HG03354 (cell line): ENCODE data around the gene POTEC.
"Not testable (repeated sequence)": the region's sequence is repeated elsewhere in the genome, so short reads cannot be mapped to it uniquely, and the experiment has no call there.

Experiments used
- ATAC-seq: cut with Tn5 transposase; IDR thresholded peaks from one replicate; pipeline ENCODE4 v1.9.1; 2021; ENCODE audit warnings: mild to moderate bottlenecking; ENCODE audit not compliant: unreplicated experiment, poor library complexity, severe bottlenecking

POTEC gene

GRCh38 chr18:14543446-14543964 lies at the start of gene POTEC:
POTEC (minus strand) TSS chr18:14543600; CDS start chr18:14543146, 454 bp downstream.
- not testable (repeated sequence) for ATAC-seq

DNA sequence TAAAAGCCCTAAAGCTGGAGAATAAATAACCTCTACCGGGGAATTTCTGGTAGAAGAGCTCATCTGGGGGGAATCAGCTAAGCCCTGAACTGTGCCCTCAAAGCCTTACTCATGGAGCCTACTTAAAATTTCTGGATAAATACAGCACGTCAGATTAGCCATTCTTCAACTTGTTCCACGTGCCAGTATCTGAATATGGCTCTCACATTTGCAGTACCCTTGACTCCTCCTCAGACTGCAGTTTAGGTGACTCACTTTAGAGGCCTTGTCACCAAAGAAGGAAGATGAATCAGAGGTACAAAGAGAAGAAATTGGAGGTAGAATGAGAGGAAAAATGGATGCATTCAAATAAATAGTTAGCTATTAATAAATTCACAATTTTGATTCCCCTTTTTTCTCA lies 34.6 kb upstream of the POTEC start:
- no peak for ATAC-seq

GRCh38 chr18:14559502-14559901 lies 16.1 kb upstream of the POTEC start:
- not testable (repeated sequence) for ATAC-seq

DNA sequence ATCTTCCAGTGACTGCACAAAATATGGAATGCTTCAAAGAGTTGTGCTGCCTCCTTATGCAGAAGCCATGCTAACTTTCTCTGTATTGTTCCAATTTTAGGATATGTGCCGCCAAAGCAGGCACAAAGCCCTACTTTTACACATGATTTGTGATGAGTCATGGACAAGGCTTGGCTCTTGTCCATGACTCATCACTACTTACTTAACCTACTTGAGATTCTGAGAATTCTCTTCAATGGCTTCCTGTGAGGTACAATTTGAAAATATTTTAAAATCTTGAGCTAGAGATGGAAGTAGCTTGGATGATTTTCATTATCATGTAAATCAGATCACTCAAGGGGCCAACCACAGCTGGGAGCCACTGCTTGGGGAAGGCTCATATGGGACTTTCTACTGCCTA lies 11.7 kb downstream of the POTEC start:
- not testable (repeated sequence) for ATAC-seq

- not testable (repeated sequence) for ATAC-seq
These were observed 32.7 kb downstream of the POTEC start for GRCh38 chr18:14510707-14511106.

- ATAC-seq, result not testable (repeated sequence)
These were observed 39.7 kb downstream of the POTEC start for GRCh38 chr18:14503691-14504090.

GRCh38 chr18:14501894-14502293 lies 41.5 kb downstream of the POTEC start:
- ATAC-seq, result not testable (repeated sequence)

DNA sequence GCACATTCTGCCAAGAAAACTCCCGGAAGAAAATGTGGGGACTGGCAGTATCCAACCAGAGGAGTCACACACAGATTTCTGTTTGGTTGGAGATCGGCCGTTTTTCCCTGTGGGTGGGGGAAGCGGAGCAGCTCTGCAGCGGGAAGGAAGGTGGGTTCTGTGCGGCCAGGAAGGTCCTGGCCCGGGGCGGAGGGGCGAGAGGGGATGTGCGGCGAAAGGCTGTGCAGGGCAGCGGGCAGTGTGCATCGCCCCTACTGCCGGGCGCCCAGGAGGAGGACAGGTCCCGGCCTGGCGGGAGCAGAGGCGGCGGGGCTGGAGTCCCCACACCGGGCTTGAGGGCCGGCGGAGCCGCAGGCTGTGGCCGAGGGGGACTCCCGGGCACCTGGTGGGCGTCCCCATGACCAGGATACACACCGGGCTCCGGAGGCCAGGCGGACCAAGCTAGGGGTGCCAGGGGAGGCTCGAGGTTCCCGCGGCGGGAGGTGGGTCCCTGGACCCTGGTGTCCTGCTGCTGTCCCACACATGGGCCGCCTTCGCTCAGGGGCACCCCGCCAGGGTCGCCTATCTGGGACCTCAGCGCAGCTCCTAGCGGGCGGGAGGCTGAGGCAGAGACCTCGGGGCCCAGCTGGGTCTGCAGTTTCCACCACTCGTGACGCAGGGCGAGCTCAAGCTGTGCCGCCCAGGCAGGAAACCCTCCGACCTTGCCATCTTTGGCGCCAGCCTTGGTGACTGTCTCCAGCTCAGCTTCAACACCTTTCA lies 54.0 kb downstream of the POTEC start:
- not testable (repeated sequence) for ATAC-seq

DNA sequence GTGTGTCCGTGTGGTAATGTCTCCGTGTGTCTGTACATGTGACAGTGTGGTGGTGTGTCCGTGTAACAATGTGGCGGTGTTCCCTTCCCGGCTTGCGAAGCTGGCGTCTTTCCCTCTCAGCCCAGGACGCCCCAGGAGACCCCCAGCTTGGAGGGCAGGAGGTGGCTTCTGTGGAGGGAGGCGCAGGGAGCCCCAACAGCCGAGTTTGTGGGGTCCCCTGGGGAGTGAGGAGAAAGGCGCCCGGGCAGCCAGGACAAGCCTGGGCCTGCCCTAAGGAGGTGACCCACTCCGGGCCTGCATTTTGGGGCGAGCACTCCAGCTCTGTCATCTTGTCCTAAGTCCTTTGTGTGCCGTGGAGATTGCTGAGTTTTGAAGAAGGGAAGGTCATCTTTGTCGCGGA lies 54.6 kb downstream of the POTEC start:
- not testable (repeated sequence) for ATAC-seq

- ATAC-seq, result not testable (repeated sequence)
These were observed 56.3 kb downstream of the POTEC start for GRCh38 chr18:14486926-14487580.

GRCh38 chr18:14479076-14479475 lies 64.3 kb downstream of the POTEC start:
- not testable (repeated sequence) for ATAC-seq

GRCh38 chr18:14475520-14475919 lies 67.9 kb downstream of the POTEC start:
- not testable (repeated sequence) for ATAC-seq

- not testable (repeated sequence) for ATAC-seq
These were observed 68.6 kb downstream of the POTEC start for GRCh38 chr18:14474752-14475151.

GRCh38 chr18:14474007-14474720 lies 69.2 kb downstream of the POTEC start:
- not testable (repeated sequence) for ATAC-seq

GRCh38 chr18:14473250-14474006 lies 70.0 kb downstream of the POTEC start:
- ATAC-seq, result not testable (repeated sequence)

GRCh38 chr18:14471286-14471685 lies 72.1 kb downstream of the POTEC start:
- ATAC-seq, result not testable (repeated sequence)

DNA sequence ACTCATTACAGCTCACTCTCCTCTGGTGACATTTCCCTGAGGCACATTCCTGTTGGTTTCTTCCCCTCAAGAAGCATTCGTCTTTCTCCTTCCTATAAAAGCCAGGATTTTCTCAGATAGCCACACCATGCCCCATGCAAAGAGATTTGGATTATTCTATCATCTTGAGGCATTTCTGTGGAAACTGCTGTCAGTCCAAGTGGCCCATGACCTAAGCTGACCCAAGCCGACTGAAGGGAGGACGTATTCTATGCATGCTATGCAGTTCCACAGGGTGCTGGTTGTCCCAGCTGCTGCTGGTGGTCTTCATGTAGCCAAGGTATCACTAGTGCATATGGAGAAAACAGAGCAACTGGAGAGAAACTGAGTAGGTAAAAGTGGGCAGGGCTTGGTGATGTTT lies 73.0 kb downstream of the POTEC start:
- not testable (repeated sequence) for ATAC-seq

DNA sequence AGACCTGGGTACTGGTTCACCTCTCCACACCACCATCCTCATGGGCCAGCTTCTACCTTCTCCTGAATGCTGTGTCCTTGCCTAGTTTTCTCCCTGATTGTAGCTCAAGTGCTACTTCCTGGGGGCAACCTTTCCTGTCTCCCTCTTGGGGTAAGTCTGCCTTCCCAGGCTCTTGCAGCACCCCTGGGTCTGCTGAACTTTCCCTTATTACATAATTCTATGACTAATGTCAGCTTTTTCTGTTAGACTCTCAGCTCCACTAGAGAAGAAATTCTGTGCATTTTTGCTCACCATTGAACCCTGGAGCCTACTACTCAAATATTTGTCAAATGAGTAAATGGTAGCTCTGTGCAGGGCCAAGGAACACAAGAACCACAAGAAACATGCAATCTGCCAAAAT lies 73.4 kb downstream of the POTEC start:
- not testable (repeated sequence) for ATAC-seq

DNA sequence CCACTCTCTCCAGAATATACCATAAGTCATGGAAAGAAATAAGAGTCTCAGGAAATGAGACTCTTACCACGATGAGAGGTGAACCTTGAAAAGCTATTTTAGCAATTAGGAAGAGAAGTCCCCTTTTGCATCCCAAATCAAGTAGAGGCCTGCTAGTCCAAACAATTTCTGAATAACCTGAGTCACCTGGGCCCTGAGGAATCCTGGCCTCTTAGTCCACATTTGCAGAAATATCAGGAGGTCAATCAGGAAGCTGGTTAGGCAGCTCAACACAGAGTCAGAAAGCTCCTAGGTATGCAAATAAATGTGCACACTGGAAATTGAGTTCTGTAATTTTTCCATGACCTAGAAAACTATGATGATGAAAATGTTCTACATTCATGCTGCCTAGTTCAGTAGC lies 77.4 kb downstream of the POTEC start:
- ATAC-seq, result not testable (repeated sequence)
